Loucy (cell line): Measurements from ENCODE around the gene DMC1.
"Not testable (repeated sequence)": the region's sequence is repeated elsewhere in the genome, so short reads cannot be mapped to it uniquely, and the experiment has no call there.

Source experiments
- H2AFZ ChIP-seq: fragments of 200-600 bp; sonication (generic); 2 replicates; pipeline ENCODE4 v1.6.0; 2016; ENCODE audit warnings: antibody characterized with exemption, mild to moderate bottlenecking, low read length, moderate library complexity
- H3F3A ChIP-seq: fragments of 200-600 bp; 2 replicates; pipeline ENCODE4 v1.6.0; 2016; ENCODE audit warnings: antibody characterized with exemption, low read depth, mild to moderate bottlenecking
- H3K27me3 ChIP-seq: fragments of 200-600 bp; sonication (generic); 2 replicates; pipeline ENCODE4 v1.6.1; 2014; ENCODE audit warnings: low read length, mild to moderate bottlenecking; ENCODE audit not compliant: insufficient read depth, poor library complexity, severe bottlenecking
- H3K36me3 ChIP-seq: fragments of 200-600 bp; sonication (generic); 2 replicates; pipeline ENCODE4 v1.6.1; 2016; ENCODE audit warnings: low read length; ENCODE audit not compliant: insufficient read depth
- H3K4me1 ChIP-seq: fragments of 200-600 bp; sonication (generic); 2 replicates; pipeline ENCODE4 v1.5.1; 2014; ENCODE audit warnings: low read length, mild to moderate bottlenecking; ENCODE audit not compliant: insufficient read depth, poor library complexity, severe bottlenecking
- H3K4me2 ChIP-seq: fragments of 200-600 bp; sonication (generic); 2 replicates; pipeline ENCODE4 v1.6.0; 2014; ENCODE audit warnings: antibody characterized with exemption, low read length, low read depth, mild to moderate bottlenecking; ENCODE audit not compliant: poor library complexity, severe bottlenecking
- H3K4me3 ChIP-seq: fragments of 200-600 bp; sonication (generic); 2 replicates; pipeline ENCODE4 v1.5.1; 2014; ENCODE audit warnings: low read length, mild to moderate bottlenecking, mixed read lengths; ENCODE audit not compliant: poor library complexity, severe bottlenecking
- H3K79me2 ChIP-seq: fragments of 200-600 bp; sonication (generic); 2 replicates; pipeline ENCODE4 v1.6.1; 2014; ENCODE audit warnings: low read length; ENCODE audit not compliant: insufficient read depth
- H3K9ac ChIP-seq: fragments of 200-600 bp; sonication (generic); 2 replicates; pipeline ENCODE4 v1.6.0; 2014; ENCODE audit warnings: mild to moderate bottlenecking, low read depth, low read length, moderate library complexity; ENCODE audit not compliant: poor library complexity, severe bottlenecking
- H3K9me2 ChIP-seq: fragments of 200-600 bp; sonication (generic); replicated peaks from 2 replicates; pipeline ENCODE4 v1.6.1; 2016; ENCODE audit warnings: low read depth, low read length, mixed read lengths
- H3K9me3 ChIP-seq: fragments of 200-600 bp; sonication (generic); 2 replicates; pipeline ENCODE4 v1.6.1; 2014; ENCODE audit warnings: mild to moderate bottlenecking, antibody characterized with exemption, low read length, low read depth; ENCODE audit not compliant: insufficient read depth
- H4K20me1 ChIP-seq: fragments of 200-600 bp; sonication (generic); 2 replicates; pipeline ENCODE4 v1.6.0; 2014; ENCODE audit warnings: antibody characterized with exemption, low read length, mild to moderate bottlenecking; ENCODE audit not compliant: insufficient read depth, poor library complexity, severe bottlenecking
- CTCF ChIP-seq: fragments of 200-600 bp; sonication (generic); conservative IDR thresholded peaks from 2 replicates; pipeline ENCODE4 v1.5.1; 2014; ENCODE audit warnings: mild to moderate bottlenecking, antibody characterized with exemption, low read length
- EZH2phosphoT487 ChIP-seq: fragments of 200-600 bp; IDR thresholded peaks from 2 replicates; pipeline ENCODE4 v1.6.1; 2018; ENCODE audit warnings: antibody characterized with exemption, mild to moderate bottlenecking, moderate library complexity, borderline replicate concordance

DMC1 gene

GRCh38 chr22:38471237-38471636, 98.7 kb downstream of the DMC1 start:
- Histone ChIP-seq H3K79me2 (no peaks in the 10 kb centered on the region), H3K4me3 (no peak overlapping the region), H3K4me2 (no peak overlapping the region), H4K20me1 (no peaks in the 10 kb centered on the region), H3K9ac (no peak overlapping the region), H3K27me3 (peaks cover 6% of the 10 kb centered on the region), H3K36me3 (no peaks in the 10 kb centered on the region), H2AFZ (no peak overlapping the region), H3K9me3 (no peaks in the 10 kb centered on the region), H3K9me2 (no peaks in the 10 kb centered on the region), H3K4me1 (no peaks in the 10 kb centered on the region), H3F3A (no peaks in the 10 kb centered on the region)
- TF ChIP-seq CTCF (no peak), EZH2phosphoT487 (no peak)

- H3F3A ChIP-seq, H3K9ac ChIP-seq, H3K4me2 ChIP-seq, H3K36me3 ChIP-seq, H3K9me2 ChIP-seq, H3K4me1 ChIP-seq, H3K9me3 ChIP-seq, H3K4me3 ChIP-seq, H4K20me1 ChIP-seq, H3K79me2 ChIP-seq, H3K27me3 ChIP-seq, H2AFZ ChIP-seq: not testable (repeated sequence)
Observed at GRCh38 chr22:38470179-38470578, 99.8 kb downstream of the DMC1 start.

- TF ChIP-seq EZH2phosphoT487 (no peak), CTCF (no peak)
- Histone ChIP-seq H3K4me1 (no peaks in the 10 kb centered on the region), H3F3A (no peaks in the 10 kb centered on the region), H3K79me2 (no peaks in the 10 kb centered on the region), H3K4me3 (no peak overlapping the region), H3K9me3 (no peaks in the 10 kb centered on the region), H3K36me3 (no peaks in the 10 kb centered on the region), H3K9me2 (no peaks in the 10 kb centered on the region), H3K27me3 (peaks cover 6% of the 10 kb centered on the region), H2AFZ (no peak overlapping the region), H3K9ac (no peak overlapping the region), H4K20me1 (no peaks in the 10 kb centered on the region), H3K4me2 (no peak overlapping the region)
Observed at GRCh38 chr22:38469306-38469781, 100.6 kb downstream of the DMC1 start.
